C4-2B (cell line): ENCODE results near the gene AIG1.

Experiments
- ZFX ChIP-seq: fragments of 450-650 bp; IDR thresholded peaks from 2 replicates; pipeline ENCODE4 v1.6.1; 2017
- TF ChIP-seq, protein P1 (sequence below): fragments of 450-650 bp; conservative IDR thresholded peaks from 2 replicates; pipeline ENCODE4 v1.5.1; 2017; ENCODE audit warnings: mild to moderate bottlenecking

DNA sequence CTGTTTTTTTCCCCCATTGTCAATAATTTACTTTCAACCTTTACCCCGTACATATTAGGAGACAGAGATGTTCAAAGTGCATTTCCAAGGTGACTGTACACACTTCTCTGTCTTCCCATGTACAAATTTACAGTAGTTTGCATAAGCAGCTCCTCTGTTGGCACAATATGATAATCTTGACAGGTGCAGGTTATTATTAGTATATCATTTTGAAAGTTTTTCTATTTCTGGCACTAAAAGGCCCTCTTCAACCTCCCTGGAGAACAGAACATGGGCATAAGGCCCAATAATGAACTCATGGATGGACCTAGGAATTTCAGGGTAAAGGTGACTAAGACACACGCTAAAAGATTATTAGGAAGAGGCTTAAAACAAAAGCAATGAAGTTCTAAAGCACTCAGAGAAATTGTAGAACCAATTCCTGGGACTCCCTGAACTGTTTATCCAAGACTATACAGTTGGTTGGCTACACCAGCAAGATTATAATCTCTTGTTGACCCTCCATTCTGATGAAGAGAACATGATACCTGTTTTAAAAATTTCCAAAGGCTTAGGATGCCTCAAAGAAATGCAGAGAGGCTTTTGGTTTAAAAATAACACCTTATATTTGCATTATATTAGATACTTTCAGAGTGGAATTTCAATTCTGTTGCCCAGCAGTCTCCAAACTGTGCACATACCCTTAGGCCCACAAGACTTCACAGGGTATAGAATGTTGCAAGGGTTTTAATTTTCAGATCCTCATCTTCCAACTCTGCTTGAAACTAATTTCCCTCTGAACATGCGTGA is 1.1 kb downstream of the AIG1 start:
- TF ChIP-seq, protein P1, sequence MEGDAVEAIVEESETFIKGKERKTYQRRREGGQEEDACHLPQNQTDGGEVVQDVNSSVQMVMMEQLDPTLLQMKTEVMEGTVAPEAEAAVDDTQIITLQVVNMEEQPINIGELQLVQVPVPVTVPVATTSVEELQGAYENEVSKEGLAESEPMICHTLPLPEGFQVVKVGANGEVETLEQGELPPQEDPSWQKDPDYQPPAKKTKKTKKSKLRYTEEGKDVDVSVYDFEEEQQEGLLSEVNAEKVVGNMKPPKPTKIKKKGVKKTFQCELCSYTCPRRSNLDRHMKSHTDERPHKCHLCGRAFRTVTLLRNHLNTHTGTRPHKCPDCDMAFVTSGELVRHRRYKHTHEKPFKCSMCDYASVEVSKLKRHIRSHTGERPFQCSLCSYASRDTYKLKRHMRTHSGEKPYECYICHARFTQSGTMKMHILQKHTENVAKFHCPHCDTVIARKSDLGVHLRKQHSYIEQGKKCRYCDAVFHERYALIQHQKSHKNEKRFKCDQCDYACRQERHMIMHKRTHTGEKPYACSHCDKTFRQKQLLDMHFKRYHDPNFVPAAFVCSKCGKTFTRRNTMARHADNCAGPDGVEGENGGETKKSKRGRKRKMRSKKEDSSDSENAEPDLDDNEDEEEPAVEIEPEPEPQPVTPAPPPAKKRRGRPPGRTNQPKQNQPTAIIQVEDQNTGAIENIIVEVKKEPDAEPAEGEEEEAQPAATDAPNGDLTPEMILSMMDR = no peak
- no peak for TF ChIP-seq ZFX
